Smooth muscle cell (in vitro differentiated cells): Measurements from ENCODE around the gene FBXW12. TPM values are rescaled to one million over a fixed set of nuclear protein-coding genes. Genes with fewer than 3 reads are reported as not detected.

ENCODE experiments used
- DNase-seq: peaks from one replicate; lab custom pipeline; 2025; ENCODE audit not compliant: unreplicated experiment; lab: John Stamatoyannopoulos, UW
- H2AFZ ChIP-seq: fragments of 200-600 bp; sonication (generic); 2 replicates; pipeline ENCODE4 v1.6.0; 2016; ENCODE audit warnings: antibody characterized with exemption, low read depth, mild to moderate bottlenecking
- H3F3A ChIP-seq: fragments of 200-600 bp; sonication (generic); 2 replicates; pipeline ENCODE4 v1.6.0; 2017; ENCODE audit warnings: antibody characterized with exemption, low read depth
- H3K27ac ChIP-seq: fragments of 200-600 bp; sonication (generic); 2 replicates; pipeline ENCODE4 v1.5.1; 2016; ENCODE audit warnings: low read depth, mild to moderate bottlenecking
- H3K27me3 ChIP-seq: fragments of 200-600 bp; sonication (generic); 2 replicates; pipeline ENCODE4 v1.6.1; 2016; ENCODE audit warnings: low read depth, mild to moderate bottlenecking
- H3K36me3 ChIP-seq: fragments of 200-600 bp; sonication (generic); 2 replicates; pipeline ENCODE4 v1.5.1; 2016; ENCODE audit warnings: low read depth
- H3K4me1 ChIP-seq: fragments of 200-600 bp; sonication (generic); 2 replicates; pipeline ENCODE4 v1.5.1; 2016; ENCODE audit warnings: low read depth
- H3K4me2 ChIP-seq: fragments of 200-600 bp; sonication (generic); 2 replicates; pipeline ENCODE4 v1.6.0; 2016; ENCODE audit warnings: mild to moderate bottlenecking
- H3K4me3 ChIP-seq: fragments of 200-600 bp; sonication (generic); 2 replicates; pipeline ENCODE4 v1.5.1; 2016; ENCODE audit warnings: mild to moderate bottlenecking
- H3K79me2 ChIP-seq: fragments of 200-600 bp; sonication (generic); 2 replicates; pipeline ENCODE4 v1.6.0; 2016; ENCODE audit warnings: low read depth, mild to moderate bottlenecking
- H3K9ac ChIP-seq: fragments of 200-600 bp; sonication (generic); 2 replicates; pipeline ENCODE4 v1.6.0; 2016; ENCODE audit warnings: low read depth
- H3K9me3 ChIP-seq: fragments of 200-600 bp; sonication (generic); replicated peaks from 2 replicates; pipeline ENCODE4 v1.5.1; 2016; ENCODE audit warnings: low read depth
- H4K20me1 ChIP-seq: fragments of 200-600 bp; sonication (generic); 2 replicates; pipeline ENCODE4 v1.6.0; 2016; ENCODE audit warnings: low read depth
- WGBS: methylation state at CpG from one replicate; pipeline ENCODE4 v1.1.7; 2016; ENCODE audit warnings: low lambda C conversion rate; 5-methylcytosine and 5-hydroxymethylcytosine counted together
- polyA plus RNA-seq: library from polyadenylated mRNA; unstranded; fragments of >200 nt; fragmentation: Nextera tagmentation; extraction: Ambion mirVana; gene quantifications from 2 replicates; pipeline ENCODE4 v1.2.1, GENCODE V29; 2016
- total RNA-seq: library from RNA; depleted of rRNA; stranded (reverse); fragments of >200 nt; gene quantifications from 2 replicates; pipeline ENCODE4 v1.2.3, GENCODE V29; 2014
- TF ChIP-seq, protein P1 (sequence below): fragments of 200-600 bp; sonication (generic); IDR thresholded peaks from 2 replicates; pipeline ENCODE4 v1.5.1; 2017; ENCODE audit warnings: borderline replicate concordance, mild to moderate bottlenecking, antibody characterized with exemption; ENCODE audit not compliant: insufficient read depth, poor library complexity, severe bottlenecking

FBXW12 gene
- total and polyA plus RNA-seq, 2 experiments from 2014 or later: 0.07 TPM; not detected in 1

DNA sequence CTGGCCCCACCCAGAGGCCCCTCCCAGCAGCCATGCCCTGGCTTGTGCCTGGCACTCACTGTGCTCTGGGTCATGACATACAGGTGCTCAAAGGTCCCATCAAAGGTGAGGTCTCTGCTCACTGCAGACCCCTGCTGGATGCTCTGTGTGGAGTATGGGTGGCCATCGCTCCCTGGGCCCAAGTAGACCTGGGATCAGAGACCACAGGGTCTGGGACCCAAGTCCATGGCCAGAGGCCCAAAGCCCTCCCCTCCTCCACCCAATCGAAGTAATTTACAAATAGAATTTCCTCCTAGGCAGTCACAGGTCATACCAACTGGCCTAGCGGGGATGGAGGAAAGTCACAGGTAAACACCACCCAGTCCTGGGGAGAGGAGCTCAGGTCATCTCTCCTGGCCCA lies 50.3 kb downstream of the FBXW12 start:
- Histone ChIP-seq H3K79me2 (peaks cover 14% of the 10 kb centered on the region), H3K27ac (no peak overlapping the region), H4K20me1 (peaks cover 75% of the 10 kb centered on the region), H3F3A (no peaks in the 10 kb centered on the region), H3K36me3 (no peaks in the 10 kb centered on the region), H3K27me3 (no peaks in the 10 kb centered on the region), H3K4me1 (peaks cover 9% of the 10 kb centered on the region), H3K4me2 (no peak overlapping the region), H3K9ac (no peak overlapping the region), H3K9me3 (no peaks in the 10 kb centered on the region), H3K4me3 (no peak overlapping the region), H2AFZ (no peak overlapping the region)
- TF ChIP-seq, protein P1, sequence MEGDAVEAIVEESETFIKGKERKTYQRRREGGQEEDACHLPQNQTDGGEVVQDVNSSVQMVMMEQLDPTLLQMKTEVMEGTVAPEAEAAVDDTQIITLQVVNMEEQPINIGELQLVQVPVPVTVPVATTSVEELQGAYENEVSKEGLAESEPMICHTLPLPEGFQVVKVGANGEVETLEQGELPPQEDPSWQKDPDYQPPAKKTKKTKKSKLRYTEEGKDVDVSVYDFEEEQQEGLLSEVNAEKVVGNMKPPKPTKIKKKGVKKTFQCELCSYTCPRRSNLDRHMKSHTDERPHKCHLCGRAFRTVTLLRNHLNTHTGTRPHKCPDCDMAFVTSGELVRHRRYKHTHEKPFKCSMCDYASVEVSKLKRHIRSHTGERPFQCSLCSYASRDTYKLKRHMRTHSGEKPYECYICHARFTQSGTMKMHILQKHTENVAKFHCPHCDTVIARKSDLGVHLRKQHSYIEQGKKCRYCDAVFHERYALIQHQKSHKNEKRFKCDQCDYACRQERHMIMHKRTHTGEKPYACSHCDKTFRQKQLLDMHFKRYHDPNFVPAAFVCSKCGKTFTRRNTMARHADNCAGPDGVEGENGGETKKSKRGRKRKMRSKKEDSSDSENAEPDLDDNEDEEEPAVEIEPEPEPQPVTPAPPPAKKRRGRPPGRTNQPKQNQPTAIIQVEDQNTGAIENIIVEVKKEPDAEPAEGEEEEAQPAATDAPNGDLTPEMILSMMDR: no peak
- DNase-seq: no peak
- 95% methylated on average over 3 of the region's 3 CpGs for WGBS

DNA sequence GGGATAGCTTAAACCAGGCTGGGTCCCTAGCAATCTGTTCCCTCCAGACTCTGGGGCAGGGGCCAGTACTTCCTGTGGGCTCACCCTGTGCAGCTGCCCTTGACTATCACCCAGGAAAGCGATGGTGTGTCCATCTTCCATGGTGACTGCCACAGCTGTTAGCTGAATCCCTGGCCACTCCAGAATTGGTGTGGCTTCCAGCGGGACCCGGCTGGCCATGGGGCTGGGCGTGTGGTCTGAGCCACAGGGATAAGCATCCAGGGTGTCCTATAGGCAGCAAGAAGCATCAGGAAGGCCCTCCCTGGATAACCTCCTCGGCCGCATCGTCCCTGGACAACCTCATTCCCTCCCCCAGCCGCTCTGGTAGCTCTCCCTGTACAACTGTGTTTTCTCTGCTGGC lies 50.7 kb downstream of the FBXW12 start:
- Histone ChIP-seq H3K4me2 (no peak overlapping the region), H3F3A (no peaks in the 10 kb centered on the region), H3K36me3 (no peaks in the 10 kb centered on the region), H3K4me3 (no peak overlapping the region), H3K79me2 (peaks cover 18% of the 10 kb centered on the region), H2AFZ (no peak overlapping the region), H3K9ac (no peak overlapping the region), H3K9me3 (no peaks in the 10 kb centered on the region), H3K4me1 (peaks cover 9% of the 10 kb centered on the region), H3K27ac (no peak overlapping the region), H3K27me3 (no peaks in the 10 kb centered on the region), H4K20me1 (peaks cover 79% of the 10 kb centered on the region)
- WGBS: 97% methylated on average over 8 of the region's 8 CpGs
- no peak for DNase-seq
- TF ChIP-seq, protein P1: no peak

DNA sequence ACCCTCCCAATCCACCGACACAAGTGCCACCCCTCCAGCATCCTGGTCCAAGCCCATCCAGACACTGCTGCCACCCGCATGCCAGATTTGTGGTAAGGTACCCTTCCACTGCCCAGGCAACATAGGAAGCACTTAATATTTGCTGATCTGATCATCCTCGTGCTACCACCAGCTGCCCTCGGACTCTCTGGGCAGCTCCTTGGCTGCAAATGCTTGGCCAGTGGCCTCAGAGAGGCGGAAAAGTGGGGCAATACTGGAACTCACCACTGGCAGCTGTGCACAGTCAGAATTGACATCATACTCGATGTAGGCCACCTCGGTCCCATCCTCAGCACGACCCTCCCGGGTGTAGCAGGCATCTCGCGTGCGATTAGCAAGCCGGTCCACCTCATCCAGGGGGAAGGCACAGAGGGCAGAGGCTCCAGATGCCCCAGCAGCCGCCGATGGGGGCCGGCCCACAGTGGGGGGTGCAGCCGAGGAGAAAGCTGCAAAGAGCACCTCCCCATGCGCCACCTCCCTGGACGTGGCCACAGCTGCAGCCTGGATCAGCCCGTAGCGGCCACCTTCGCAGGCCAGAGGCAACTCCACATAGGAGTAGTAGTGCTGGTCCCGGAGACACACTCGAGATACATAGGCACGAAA lies 51.3 kb downstream of the FBXW12 start:
- TF ChIP-seq, protein P1: no peak

More for the DNA sequence above, 51.3 kb downstream of the FBXW12 start:
- peaks cover 25% of the 10 kb centered on the region for H3K79me2 ChIP-seq
- no peaks in the 10 kb centered on the region for H3F3A ChIP-seq
- no peak overlapping the region for H3K4me3 ChIP-seq
- H3K9me3 ChIP-seq: no peaks in the 10 kb centered on the region
- no peak for DNase-seq
- H3K27ac ChIP-seq: no peak overlapping the region
- H3K36me3 ChIP-seq: no peaks in the 10 kb centered on the region
- H3K4me1 ChIP-seq: peaks cover 11% of the 10 kb centered on the region
- 96% methylated on average over 25 of the region's 25 CpGs for WGBS
- no peak overlapping the region for H2AFZ ChIP-seq
- no peak overlapping the region for H3K9ac ChIP-seq
- H3K4me2 ChIP-seq: no peak overlapping the region
- no peaks in the 10 kb centered on the region for H3K27me3 ChIP-seq
- peaks cover 84% of the 10 kb centered on the region for H4K20me1 ChIP-seq
